Uterus (tissue), 2 donors: Measurements from ENCODE around the gene NFE2L1.

ENCODE experiments used
- CTCF ChIP-seq, 4 experiments: fragments of 200-600 bp in 2 of 4; fragments of 450-650 bp in 2 of 4; sonication (generic) in 2 of 4; IDR thresholded peaks; one replicate each; pipeline ENCODE4 v1.5.1; 2016 to 2019; ENCODE audit warnings: antibody characterized with exemption in 4 of 4, mild to moderate bottlenecking in 2 of 4, moderate library complexity in 1 of 4
- POLR2A ChIP-seq, 2 donors: fragments of 450-650 bp; IDR thresholded peaks; one replicate each; pipeline ENCODE4 v1.6.1; 2016; ENCODE audit warnings: antibody characterized with exemption in 2 of 2, mild to moderate bottlenecking in 1 of 2, moderate library complexity in 1 of 2

DNA sequence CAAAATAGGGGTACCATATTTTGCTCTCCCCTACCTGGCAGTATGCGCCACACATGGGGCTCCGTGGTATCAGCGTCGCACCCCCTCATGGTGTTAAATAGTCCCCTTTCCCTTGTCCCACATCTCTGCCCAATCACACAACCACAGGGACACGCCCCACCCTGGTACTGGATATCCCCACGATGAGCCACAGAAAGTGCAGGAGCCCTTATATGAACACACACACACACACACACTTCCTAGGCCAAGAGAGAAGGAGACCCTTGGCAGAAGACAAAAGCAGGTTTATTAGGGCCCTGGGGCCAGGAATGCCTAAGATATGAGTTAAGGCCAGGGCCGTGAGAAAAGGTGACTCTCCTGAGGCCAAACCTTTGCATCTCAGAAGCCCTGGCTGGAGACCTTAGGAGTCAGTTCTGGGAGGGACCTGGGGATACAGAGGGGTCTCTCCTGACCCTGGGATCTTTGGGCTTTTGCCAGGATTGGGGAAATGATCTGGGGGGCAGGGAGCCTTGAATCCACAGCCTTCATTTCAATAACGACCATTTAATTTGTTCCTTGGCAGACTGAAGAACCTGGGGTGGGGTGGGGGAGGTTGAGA is 22.2 kb upstream of the NFE2L1 start:
- no peak for TF ChIP-seq POLR2A (IDR thresholded peaks at IDR 0.05)
- TF ChIP-seq CTCF (IDR thresholded peaks at IDR 0.05) = no peak
